GM03348 (cell line): Measurements from ENCODE around the gene CIROP.

Experiments
- DNase-seq: peaks from one replicate; pipeline ENCODE4 v3.0.0; 2012; ENCODE audit warnings: low spot score

CIROP gene, protein sequence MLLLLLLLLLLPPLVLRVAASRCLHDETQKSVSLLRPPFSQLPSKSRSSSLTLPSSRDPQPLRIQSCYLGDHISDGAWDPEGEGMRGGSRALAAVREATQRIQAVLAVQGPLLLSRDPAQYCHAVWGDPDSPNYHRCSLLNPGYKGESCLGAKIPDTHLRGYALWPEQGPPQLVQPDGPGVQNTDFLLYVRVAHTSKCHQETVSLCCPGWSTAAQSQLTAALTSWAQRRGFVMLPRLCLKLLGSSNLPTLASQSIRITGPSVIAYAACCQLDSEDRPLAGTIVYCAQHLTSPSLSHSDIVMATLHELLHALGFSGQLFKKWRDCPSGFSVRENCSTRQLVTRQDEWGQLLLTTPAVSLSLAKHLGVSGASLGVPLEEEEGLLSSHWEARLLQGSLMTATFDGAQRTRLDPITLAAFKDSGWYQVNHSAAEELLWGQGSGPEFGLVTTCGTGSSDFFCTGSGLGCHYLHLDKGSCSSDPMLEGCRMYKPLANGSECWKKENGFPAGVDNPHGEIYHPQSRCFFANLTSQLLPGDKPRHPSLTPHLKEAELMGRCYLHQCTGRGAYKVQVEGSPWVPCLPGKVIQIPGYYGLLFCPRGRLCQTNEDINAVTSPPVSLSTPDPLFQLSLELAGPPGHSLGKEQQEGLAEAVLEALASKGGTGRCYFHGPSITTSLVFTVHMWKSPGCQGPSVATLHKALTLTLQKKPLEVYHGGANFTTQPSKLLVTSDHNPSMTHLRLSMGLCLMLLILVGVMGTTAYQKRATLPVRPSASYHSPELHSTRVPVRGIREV

DNA sequence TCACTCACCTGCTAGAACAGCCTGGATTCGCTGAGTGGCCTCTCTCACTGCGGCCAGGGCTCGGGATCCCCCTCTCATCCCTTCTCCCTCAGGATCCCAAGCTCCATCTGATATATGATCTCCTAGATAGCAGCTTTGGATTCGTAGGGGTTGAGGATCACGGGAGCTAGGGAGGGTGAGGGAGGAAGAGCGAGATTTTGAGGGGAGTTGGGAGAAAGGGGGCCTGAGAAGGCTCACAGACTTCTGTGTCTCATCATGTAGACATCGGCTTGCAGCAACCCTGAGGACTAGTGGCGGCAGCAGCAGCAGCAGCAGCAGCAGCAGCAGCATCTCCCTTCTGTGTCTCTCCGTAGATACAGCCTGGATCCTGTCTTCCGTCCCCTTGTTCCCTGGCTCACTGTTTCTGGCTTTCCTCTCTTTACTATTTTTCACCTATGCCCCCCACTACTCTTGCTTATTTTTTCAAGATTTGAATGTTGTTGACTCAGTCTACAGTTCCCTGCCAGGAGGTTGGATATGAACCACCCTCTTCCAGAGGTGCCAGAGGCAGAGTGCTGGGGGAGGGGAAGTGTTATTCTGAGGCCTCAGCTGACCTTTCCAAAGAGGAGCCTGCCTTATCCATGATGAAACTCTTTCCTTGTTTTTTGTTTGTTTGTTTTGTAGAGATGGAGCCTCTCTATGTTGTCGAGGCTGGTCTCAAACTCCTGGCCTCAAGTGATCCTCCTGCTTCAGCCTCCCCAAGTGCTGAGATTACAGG lies at the start of gene CIROP:
Gene CIROP (minus strand): TSS at position 399 of the 757 bp plus-strand sequence. CDS start 69 bp downstream, at position 330.
- DNase-seq = no peak

DNA sequence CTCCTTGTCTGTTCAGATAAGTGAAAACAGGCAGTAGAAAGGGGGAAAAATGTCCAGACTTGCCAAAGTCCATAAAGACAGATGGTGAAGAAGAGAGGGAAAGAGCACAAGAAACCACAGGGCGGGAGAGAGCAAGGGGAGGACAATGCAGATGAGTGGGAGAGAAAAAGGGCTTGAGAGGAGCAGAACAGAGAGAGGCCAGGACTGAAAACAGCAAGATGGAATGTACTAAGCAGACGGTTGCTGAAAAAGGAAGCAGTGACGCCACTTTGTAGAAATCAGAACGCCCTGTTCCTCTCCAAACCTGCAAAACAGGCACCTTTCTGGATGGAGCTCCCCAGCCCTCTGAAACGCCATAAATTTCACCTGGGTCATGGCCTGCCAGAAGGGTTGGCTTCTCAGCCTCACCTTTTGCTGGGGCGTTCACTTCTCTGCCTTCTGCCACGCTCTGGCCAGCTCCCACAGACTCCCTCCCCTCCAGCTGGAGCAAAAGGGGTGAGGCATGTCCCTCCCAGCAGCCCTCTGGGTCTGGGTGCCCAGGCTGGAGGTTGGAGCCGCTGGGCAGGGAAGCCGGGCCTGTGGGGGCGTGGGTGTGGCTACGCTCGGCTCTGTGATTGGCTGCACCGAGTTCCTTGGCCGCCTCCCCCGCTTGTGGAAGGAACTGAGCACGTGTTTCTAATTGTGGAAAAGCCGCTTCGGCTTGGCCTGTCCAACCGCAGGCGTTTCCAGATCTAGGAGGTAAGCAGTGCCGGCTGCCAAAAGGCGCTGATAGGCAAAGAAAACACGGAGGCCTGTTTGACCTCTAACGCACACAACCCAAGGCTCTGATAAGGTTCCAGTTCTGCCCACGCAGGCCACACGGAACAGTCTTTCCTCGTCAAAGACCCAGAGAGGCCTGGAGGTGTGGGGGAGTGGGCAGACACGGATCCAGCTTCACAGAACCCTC lies 49.3 kb upstream of the CIROP start:
- peak; percentile 96 for DNase-seq

DNA sequence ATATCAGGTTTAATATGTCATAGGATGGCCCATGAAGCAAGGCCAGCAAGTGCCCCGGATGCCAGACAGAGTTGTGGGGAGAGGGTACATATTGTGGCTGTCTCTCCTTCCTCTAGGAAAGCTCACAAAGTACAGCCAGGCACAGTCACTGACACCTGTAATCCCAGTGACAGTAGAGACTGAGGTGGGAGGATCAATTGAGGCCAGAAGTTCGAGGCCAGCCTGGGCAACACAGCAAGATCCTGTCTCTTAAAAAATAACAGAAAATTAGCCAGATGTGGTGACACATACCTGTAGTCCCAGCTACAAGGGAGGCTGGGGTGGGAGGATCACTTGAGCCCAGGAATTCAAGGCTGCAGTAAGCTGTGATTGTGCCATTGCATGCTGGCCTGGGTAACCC lies 46.6 kb upstream of the CIROP start:
- DNase-seq = no peak

DNA sequence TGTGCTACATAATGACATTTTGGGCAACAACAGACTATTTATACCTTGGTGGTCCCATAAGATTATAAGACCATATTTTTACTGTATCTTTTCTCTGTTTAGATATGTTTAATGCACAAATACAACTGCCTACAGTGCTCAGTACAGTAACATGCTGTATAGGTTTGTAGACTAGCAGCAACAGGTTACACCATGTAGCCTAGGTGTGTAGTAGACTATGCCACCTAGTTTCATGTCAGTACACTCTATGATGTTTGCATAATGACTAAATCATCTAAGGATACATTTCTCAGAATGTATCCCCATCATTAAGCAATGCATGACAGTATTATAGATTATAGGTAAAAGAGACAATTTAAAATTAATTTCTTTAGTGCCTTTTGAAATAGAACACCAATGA lies 45.0 kb upstream of the CIROP start:
- DNase-seq = no peak

- no peak for DNase-seq
Measured at GRCh38 chr14:23148591-23149249, 43.9 kb upstream of the CIROP start.

GRCh38 chr14:23147676-23148075 lies 42.9 kb upstream of the CIROP start:
- DNase-seq = no peak

GRCh38 chr14:23146980-23147379 lies 42.2 kb upstream of the CIROP start:
- DNase-seq = no peak

GRCh38 chr14:23146351-23146910 lies 41.6 kb upstream of the CIROP start:
- no peak for DNase-seq

DNA sequence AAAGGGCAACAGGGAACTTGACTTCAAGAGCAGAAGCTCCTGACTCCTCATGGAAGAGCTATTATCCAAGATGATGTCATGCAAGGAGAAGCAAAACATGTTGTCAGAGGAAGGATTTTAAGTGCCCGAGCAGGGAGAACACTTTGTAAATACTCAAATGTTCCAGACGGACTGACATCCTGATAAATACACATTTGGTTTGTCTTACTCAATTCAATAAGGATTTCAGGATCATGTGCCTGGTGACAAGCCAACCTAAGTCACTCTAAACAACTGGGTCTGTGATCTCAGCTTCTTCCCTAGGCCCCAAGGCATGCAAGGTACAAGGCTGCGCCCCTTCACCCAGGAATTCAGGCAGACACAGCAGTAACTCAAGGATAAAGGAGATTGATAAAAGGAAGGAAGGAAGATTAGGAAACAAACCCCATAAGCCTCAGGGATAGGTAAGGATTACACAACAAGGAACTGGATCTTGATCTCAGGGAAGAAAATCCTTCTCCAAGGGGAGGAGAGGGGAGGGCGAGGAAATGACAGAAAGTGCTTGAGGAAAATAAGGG lies 41.1 kb upstream of the CIROP start:
- DNase-seq = no peak

DNA sequence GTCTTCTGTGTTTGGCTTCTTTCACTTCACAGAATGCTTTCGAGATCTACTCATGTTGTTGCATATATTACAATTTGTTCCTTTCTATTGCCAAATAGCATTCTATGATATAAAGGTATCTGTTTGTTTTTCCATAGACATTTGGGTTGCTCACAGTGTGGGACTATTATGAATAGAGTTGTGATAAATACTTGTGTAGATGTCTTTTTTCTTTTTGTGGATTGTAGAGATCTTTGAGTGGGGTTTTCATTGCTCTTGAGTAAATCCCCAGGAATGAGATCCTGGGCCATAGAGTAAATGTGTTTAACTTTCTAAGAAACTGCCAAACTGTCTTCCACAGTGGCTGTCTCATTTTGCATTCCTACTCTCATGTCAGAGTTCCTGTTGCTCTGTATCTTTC lies 39.1 kb upstream of the CIROP start:
- no peak for DNase-seq

GRCh38 chr14:23142826-23143225 lies 38.0 kb upstream of the CIROP start:
- no peak for DNase-seq

DNA sequence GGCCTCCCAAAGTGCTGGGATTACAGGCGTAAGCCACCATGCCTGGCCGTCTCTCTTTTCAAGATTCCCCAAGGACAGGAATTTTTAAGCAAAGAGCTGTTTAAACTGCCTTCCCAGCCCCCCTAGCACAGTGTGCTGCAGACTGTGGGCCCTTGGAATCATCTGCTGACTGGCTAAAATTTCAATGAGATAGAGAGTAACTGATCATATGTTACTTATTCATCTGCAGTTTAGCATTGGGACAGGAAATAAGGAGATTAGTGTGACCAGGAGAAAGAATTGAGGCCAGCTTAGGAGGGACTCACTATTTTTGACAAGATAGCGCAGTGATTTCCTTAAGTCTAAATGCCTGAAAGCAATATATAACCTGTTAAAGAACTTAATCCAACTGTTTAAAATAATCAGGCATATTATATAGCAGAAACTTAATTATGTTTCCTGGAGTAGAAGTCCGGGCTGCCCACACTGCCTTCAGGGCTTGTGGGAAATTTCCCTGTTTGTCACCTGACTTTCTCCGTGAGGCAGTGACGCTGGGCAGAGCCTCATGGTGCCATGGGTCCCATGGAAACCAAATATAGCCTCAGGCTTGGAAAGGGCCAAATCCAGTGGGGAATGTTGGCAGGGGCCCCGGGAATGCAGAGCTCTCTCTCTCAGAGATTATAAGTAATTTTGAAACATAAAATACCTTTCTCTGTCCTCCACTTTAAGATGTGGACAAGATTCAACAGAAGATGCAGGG lies 37.1 kb upstream of the CIROP start:
- DNase-seq = peak; percentile 83

DNA sequence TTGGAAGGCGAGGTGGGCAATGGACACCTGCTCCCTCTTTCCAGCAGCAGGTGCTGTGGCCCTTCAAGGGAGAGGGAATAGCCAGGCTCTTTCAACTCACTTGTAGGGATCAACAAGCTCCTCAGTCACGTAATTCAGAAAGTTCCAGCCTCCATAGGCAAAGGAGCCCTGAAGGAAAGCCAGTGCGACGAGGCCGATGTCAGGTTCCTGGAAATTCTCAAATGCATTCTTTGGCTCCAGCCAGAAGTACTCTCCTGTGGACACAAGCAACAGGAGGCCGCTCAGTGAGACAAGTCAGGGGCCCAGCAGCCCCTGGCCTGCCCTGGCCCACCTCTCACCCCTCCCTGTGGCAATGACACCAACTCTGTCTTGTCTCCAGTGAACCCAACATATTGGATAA lies 35.6 kb upstream of the CIROP start:
- no peak for DNase-seq

DNA sequence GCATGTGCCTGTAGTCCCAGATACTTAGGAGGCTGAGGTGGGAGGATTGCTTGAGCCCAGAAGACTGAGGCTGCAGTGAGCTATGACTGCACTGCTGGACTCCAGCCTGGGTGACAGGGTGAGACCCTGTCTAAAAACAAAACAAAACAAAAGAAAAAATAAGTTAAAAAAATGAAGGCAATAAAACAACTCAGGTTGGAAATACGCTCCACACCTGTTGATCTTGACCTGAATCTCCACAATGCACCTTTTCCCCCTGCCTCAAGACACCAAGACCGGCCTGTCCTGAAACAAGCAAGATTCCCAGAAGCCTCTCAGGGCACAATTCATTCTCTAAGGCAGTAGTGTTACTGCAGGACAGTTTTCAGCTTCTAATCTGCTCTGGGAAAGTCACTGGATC lies 35.1 kb upstream of the CIROP start:
- DNase-seq = no peak

GRCh38 chr14:23137813-23138535 lies 33.2 kb upstream of the CIROP start:
- DNase-seq = no peak

- no peak for DNase-seq
Measured at GRCh38 chr14:23137192-23137812, 32.5 kb upstream of the CIROP start.

GRCh38 chr14:23136566-23137133 lies 31.9 kb upstream of the CIROP start:
- no peak for DNase-seq

- no peak for DNase-seq
Measured at GRCh38 chr14:23132970-23133369, 28.2 kb upstream of the CIROP start.
